ENCODE data around the gene MOCOS.

- no peak for TF ChIP-seq CTCF (conservative IDR thresholded peaks at IDR 0.05 in 1 of 2, IDR thresholded peaks at IDR 0.05 in 1 of 2; ENCODE audit: extremely low read depth in 1 of 2, insufficient read depth in 1 of 2, low read depth in 1 of 2, low read length in 2 of 2)
- no peak for TF ChIP-seq EZH2 (IDR thresholded peaks at IDR 0.05; ENCODE audit: borderline replicate concordance, low read length)
Observed at GRCh38 chr18:36149514-36150289, 37.6 kb upstream of the MOCOS start.

Measured in mammary epithelial cell (primary cell).